ENCODE results near the gene MYPOP. TPM values are rescaled to one million over a fixed set of nuclear protein-coding genes. Genes with fewer than 3 reads are reported as not detected.

MYPOP gene
- total RNA-seq, result 1 to 10 TPM; 1.8 to 4.3 (median 3.0) TPM

DNA sequence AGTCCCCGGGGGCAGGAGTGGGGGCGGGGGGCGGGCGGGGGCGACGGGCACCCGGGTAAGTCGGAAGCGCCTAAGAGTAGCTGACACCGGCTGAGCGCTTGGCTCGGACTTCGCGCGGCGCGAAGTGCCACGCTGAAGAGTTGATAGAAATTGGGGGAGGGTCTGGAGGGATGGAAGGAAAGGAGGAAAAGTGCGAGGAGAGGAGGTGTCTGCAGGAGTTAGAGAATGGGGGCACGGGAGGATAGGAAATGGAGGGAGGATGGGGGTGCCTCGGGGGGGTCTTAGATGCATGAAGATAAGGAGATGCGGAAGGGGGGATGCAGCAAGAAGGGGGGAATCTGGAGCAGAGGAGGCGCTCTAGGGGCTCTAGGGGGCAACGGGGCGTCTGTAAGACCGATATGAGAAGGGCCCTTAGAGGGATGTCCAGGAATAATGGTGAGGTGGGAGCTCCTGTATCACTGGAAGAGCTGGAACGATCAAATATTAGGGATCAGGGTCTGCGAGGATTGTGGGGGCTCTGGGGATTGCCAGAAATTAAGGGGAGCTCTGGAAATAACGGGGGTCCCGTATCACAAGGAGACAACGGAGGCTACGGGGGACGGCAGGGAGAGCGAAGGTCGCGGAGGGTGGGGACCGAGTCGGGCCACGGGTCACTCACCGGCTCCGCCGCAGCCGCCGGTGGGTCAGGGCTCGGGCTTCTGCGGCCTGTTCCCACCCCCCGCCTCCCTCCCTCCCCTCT, at the start of gene MYPOP:
MYPOP (minus strand) TSS at position 702 of the 739 bp plus-strand sequence. CDS start 840 bp downstream, outside the sequence.
- WGBS, 2 donors, result 1% methylated on average over 39 to 43 of the region's 47 CpGs
- Histone ChIP-seq H3K36me3 (peaks cover 0 to 21% of the 10 kb centered on the region in 2 donors), H3K4me3 (replicated peaks in 1 of 3) (peak within 1 kb of the TSS; percentile 47 to 61 (median 59)), H3K4me1 (peaks cover 14 to 23% of the 10 kb centered on the region in 2 donors), H3K9me3 (no peaks in the 10 kb centered on the region), H3K27ac (peak within 1 kb of the TSS; percentile 49 to 75 (median 67)), H3K27me3 (no peaks in the 10 kb centered on the region)
- intact Hi-C loops (cut with DNase I), result no loop called here
- peak in 1 of 2 donors; percentile 21 for DNase-seq
- TF ChIP-seq, protein P1, sequence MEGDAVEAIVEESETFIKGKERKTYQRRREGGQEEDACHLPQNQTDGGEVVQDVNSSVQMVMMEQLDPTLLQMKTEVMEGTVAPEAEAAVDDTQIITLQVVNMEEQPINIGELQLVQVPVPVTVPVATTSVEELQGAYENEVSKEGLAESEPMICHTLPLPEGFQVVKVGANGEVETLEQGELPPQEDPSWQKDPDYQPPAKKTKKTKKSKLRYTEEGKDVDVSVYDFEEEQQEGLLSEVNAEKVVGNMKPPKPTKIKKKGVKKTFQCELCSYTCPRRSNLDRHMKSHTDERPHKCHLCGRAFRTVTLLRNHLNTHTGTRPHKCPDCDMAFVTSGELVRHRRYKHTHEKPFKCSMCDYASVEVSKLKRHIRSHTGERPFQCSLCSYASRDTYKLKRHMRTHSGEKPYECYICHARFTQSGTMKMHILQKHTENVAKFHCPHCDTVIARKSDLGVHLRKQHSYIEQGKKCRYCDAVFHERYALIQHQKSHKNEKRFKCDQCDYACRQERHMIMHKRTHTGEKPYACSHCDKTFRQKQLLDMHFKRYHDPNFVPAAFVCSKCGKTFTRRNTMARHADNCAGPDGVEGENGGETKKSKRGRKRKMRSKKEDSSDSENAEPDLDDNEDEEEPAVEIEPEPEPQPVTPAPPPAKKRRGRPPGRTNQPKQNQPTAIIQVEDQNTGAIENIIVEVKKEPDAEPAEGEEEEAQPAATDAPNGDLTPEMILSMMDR (IDR thresholded peaks at IDR 0.05), result no peak
- TF ChIP-seq POLR2A (IDR thresholded peaks at IDR 0.05), result no peak

DNA sequence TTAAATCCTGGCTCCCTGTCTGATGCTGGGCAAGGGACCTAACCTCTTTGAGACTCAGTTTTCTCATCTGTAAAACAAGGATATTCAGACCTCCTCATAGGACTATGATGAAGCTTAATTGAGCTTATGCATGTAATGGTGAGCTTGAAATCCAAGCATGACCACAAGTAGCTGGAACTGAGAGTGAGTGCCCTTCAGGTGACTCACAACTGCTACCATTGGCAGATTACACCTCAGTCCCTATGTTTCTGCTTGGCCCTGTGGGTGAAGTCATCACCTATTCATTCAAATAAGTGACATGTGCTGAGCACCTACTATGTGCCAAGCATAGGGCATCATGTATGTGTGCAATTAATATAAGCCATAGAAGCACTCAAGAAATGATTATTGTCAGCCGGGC, 45.5 kb upstream of the MYPOP start:
- Histone ChIP-seq H3K27me3 (no peaks in the 10 kb centered on the region), H3K4me3 (replicated peaks in 1 of 3) (no peak overlapping the region), H3K27ac (no peak overlapping the region), H3K36me3 (no peaks in the 10 kb centered on the region), H3K4me1 (peaks cover 3 to 4% of the 10 kb centered on the region in 2 donors), H3K9me3 (no peaks in the 10 kb centered on the region)
- 87 to 91% methylated on average over 1 of the region's 1 CpG for WGBS, 2 donors
- no peak for DNase-seq
- intact Hi-C loops (cut with DNase I), result no loop called here
- TF ChIP-seq, protein P1 (IDR thresholded peaks at IDR 0.05), result no peak
- TF ChIP-seq POLR2A (IDR thresholded peaks at IDR 0.05), result no peak

- intact Hi-C loops (cut with DNase I), result no loop called here
- TF ChIP-seq, protein P1 (IDR thresholded peaks at IDR 0.05), result no peak
- no peak for TF ChIP-seq POLR2A (IDR thresholded peaks at IDR 0.05)
- H3K27me3 ChIP-seq, result peaks cover 5% of the 10 kb centered on the region
- no peaks in the 10 kb centered on the region for H3K9me3 ChIP-seq
- DNase-seq, result no peak
- no peak overlapping the region for H3K27ac ChIP-seq
- no peaks in the 10 kb centered on the region for H3K36me3 ChIP-seq
- WGBS, 2 donors, result 75 to 93% methylated on average over 7 to 8 of the region's 32 CpGs
- H3K4me1 ChIP-seq, result no peaks in the 10 kb centered on the region
- no peak overlapping the region for H3K4me3 ChIP-seq (replicated peaks in 1 of 3)
Measured at GRCh38 chr19:45940515-45940805, 38.0 kb upstream of the MYPOP start.

DNA sequence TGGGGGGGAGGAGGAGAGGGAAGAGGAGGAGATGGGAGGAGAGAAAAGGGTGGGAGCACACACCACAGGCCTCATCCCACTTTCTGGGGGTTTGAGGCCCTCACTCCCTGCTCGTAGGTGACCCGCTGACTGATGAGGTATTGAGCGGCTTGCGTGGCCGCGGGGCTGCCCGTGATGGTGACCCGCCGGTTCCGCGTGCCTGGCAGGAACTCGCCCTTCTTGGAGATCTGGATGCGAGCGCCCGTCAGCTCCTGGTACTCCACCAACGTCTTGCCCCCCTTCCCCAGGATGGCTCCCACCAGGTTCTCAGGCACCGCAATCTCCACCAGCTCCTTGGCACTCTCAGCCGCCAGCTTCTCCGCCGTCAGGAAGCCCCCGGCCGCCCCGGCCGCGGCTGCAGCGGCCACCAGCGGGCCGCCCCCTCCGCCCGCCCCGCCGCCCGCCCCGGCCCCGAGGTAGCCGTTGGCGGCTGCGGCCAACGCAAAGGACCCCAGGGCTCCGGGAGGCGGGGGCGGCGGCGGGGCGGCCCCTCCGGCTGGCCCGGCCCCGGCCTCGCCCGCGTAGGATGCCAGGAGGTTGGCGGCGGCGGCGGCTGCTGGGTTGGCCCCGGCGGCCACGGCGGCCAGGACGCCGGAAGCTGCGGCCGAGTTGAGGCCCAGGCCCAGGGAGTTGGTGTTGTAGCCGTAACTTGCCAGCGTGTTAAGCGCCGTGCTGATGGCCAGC, 37.5 kb upstream of the MYPOP start:
- DNase-seq, result no peak
- Histone ChIP-seq H3K27ac (no peak overlapping the region), H3K4me3 (replicated peaks in 1 of 3) (no peak overlapping the region), H3K9me3 (no peaks in the 10 kb centered on the region), H3K27me3 (peaks cover 5% of the 10 kb centered on the region), H3K36me3 (no peaks in the 10 kb centered on the region), H3K4me1 (no peaks in the 10 kb centered on the region)
- no peak for TF ChIP-seq POLR2A (IDR thresholded peaks at IDR 0.05)
- TF ChIP-seq, protein P1 (IDR thresholded peaks at IDR 0.05), result no peak
- intact Hi-C loops (cut with DNase I), result no loop called here
- WGBS, 2 donors, result 26 to 53% methylated on average over 6 to 44 of the region's 67 CpGs

GRCh38 chr19:45938733-45939319, 36.4 kb upstream of the MYPOP start:
- Histone ChIP-seq H3K4me3 (replicated peaks in 1 of 3) (no peak overlapping the region), H3K4me1 (no peaks in the 10 kb centered on the region), H3K27ac (no peak overlapping the region), H3K36me3 (no peaks in the 10 kb centered on the region), H3K27me3 (peaks cover 5% of the 10 kb centered on the region), H3K9me3 (no peaks in the 10 kb centered on the region)
- TF ChIP-seq, protein P1 (IDR thresholded peaks at IDR 0.05), result no peak
- TF ChIP-seq POLR2A (IDR thresholded peaks at IDR 0.05), result no peak
- no peak for DNase-seq
- 84 to 85% methylated on average over 3 of the region's 3 CpGs for WGBS, 2 donors
- intact Hi-C loops (cut with DNase I), result no loop called here
